PC-3 (cell line): ENCODE data around the gene ZNF71.

Experiments used
- EZH2 ChIP-seq: fragments of 300-600 bp; sonication (generic); IDR thresholded peaks from one replicate; pipeline ENCODE4 v1.6.1; 2017; ENCODE audit warnings: antibody characterized with exemption, mild to moderate bottlenecking, low read length; ENCODE audit not compliant: unreplicated experiment
- EZH2phosphoT487 ChIP-seq: fragments of 300-600 bp; sonication (generic); IDR thresholded peaks from 2 replicates; pipeline ENCODE4 v1.6.1; 2018; ENCODE audit warnings: mild to moderate bottlenecking, antibody characterized with exemption, low read length, borderline replicate concordance
- TF ChIP-seq, protein P1 (sequence below): fragments of 300-600 bp; sonication (generic); conservative IDR thresholded peaks from 2 replicates; pipeline ENCODE4 v1.5.1; 2017; ENCODE audit warnings: antibody characterized with exemption, low read depth, mild to moderate bottlenecking, low read length

DNA sequence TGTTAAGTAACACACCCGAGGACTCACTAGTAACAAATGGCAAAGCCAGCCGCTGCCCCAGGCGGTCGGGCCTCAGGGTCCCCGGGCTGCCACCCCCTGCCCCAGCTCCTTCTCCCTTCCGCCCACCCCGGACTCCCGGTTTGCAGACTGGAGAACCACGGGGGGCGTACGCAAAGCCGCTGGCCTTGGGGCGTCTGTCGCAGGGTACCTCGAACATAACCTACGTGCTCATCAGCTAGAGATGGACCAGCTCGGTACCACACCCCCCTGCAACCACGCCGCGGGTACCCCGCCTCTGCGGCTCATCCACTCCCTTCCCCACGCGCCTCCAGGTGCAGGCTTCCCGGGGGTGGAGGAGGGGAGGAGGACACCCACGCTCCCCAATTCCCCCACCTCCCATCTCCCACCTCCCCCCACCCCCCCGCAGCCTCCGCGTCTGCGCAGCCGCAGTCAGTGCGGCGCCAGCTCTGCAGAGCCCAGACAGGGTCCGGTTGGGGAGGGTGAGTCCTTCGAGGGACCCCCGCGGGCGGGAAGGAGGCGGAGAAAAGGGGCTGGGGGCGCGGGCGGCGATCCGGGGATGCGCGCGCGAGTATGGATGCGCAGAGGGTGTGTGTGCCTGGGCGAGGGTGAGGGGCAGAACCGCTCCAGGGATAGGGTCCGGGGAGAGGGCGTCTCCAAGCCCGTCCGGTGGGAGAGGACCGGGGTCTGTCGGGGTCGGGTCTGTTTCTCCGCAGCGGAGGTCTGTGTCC is 47.8 kb downstream of the ZNF71 start, which contains the start of gene SMIM17:
- TF ChIP-seq, protein P1, sequence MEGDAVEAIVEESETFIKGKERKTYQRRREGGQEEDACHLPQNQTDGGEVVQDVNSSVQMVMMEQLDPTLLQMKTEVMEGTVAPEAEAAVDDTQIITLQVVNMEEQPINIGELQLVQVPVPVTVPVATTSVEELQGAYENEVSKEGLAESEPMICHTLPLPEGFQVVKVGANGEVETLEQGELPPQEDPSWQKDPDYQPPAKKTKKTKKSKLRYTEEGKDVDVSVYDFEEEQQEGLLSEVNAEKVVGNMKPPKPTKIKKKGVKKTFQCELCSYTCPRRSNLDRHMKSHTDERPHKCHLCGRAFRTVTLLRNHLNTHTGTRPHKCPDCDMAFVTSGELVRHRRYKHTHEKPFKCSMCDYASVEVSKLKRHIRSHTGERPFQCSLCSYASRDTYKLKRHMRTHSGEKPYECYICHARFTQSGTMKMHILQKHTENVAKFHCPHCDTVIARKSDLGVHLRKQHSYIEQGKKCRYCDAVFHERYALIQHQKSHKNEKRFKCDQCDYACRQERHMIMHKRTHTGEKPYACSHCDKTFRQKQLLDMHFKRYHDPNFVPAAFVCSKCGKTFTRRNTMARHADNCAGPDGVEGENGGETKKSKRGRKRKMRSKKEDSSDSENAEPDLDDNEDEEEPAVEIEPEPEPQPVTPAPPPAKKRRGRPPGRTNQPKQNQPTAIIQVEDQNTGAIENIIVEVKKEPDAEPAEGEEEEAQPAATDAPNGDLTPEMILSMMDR, result no peak
- TF ChIP-seq EZH2 (no peak), EZH2phosphoT487 (no peak)
